Heart left ventricle (tissue), 16 donors: ENCODE results near the gene TACC2. TPM values are rescaled to one million over a fixed set of nuclear protein-coding genes. Genes with fewer than 3 reads are reported as not detected.

Experiments used
- ATAC-seq, 4 donors: fragments of 200-7000 bp; cut with Tn5 transposase; one replicate each; pipeline ENCODE4 v1.9.1; 2020 to 2022; ENCODE audit warnings: moderate library complexity in 4 of 4, mild to moderate bottlenecking in 3 of 4, moderate number of reproducible peaks in 1 of 4
- DNase-seq, 5 donors: peaks; one replicate each; pipeline ENCODE4 v3.0.0-alpha.2; 2020
- H3K27ac ChIP-seq, 12 donors: fragments of 200-600 bp; sonication (generic) in 4 of 12; one replicate each; pipeline versions ENCODE4 v1.5.0 to v1.8.0; 2016 to 2022; ENCODE audit warnings: mild to moderate bottlenecking in 2 of 12
- H3K27me3 ChIP-seq, 9 donors: fragments of 200-600 bp; sonication (generic) in 2 of 9; one replicate each; pipeline versions ENCODE4 v1.5.1 to v1.8.0; 2016 to 2022; ENCODE audit warnings: mild to moderate bottlenecking in 3 of 9
- H3K36me3 ChIP-seq, 9 donors: fragments of 200-600 bp; sonication (generic) in 2 of 9; one replicate each; pipeline versions ENCODE4 v1.5.0 to v1.8.0; 2018 to 2022; ENCODE audit warnings: mild to moderate bottlenecking in 2 of 9
- H3K4me1 ChIP-seq, 12 donors: fragments of 200-600 bp; sonication (generic) in 4 of 12; one replicate each; pipeline versions ENCODE4 v1.5.0 to v1.8.0; 2016 to 2022; ENCODE audit warnings: mild to moderate bottlenecking in 3 of 12
- H3K4me3 ChIP-seq, 12 donors: fragments of 200-600 bp; sonication (generic) in 4 of 12; one replicate each; pipeline versions ENCODE4 v1.5.0 to v1.8.0; 2017 to 2022; ENCODE audit warnings: mild to moderate bottlenecking in 9 of 12, moderate library complexity in 4 of 12
- H3K9me3 ChIP-seq, 12 donors: fragments of 200-600 bp; sonication (generic) in 4 of 12; one replicate each; pipeline versions ENCODE4 v1.5.0 to v1.8.0; 2016 to 2022; ENCODE audit warnings: mild to moderate bottlenecking in 1 of 12
- CTCF ChIP-seq, 12 donors: fragments of 200-600 bp; sonication (generic) in 4 of 12; IDR thresholded peaks; one replicate each; pipeline versions ENCODE4 v1.5.0 to v1.8.0; 2018 to 2022; ENCODE audit warnings: antibody characterized with exemption in 12 of 12, mild to moderate bottlenecking in 5 of 12
- POLR2A ChIP-seq, 2 donors: fragments of 450-650 bp; IDR thresholded peaks; one replicate each; pipeline ENCODE4 v1.6.1; 2017; ENCODE audit warnings: antibody characterized with exemption in 2 of 2, mild to moderate bottlenecking in 2 of 2, moderate library complexity in 2 of 2
- WGBS, 4 donors: extraction: QIAGEN DNeasy Blood & Tissue Kit in 2 of 4; methylation state at CpG; one replicate each; pipeline versions ENCODE4 v1.1.5 to v1.1.7; 2013 to 2018; 5-methylcytosine and 5-hydroxymethylcytosine counted together
- intact Hi-C, 10 donors: fragments of 100-400 bp; cut with DNase I; formaldehyde crosslinking; loops; one replicate each; pipeline versions ENCODE4 v1.11.1 to v1.14.2; 2022
- polyA plus RNA-seq, 2 donors: library from polyadenylated mRNA; stranded (reverse); fragments of 200-250 nt; gene quantifications; one replicate each; pipeline ENCODE4 v1.2.3, GENCODE V29; 2013
- total RNA-seq, 9 donors: library from RNA; depleted of rRNA in 2 of 9; stranded (reverse); fragments of >200 nt in 2 of 9; fragmentation: NEBNext Ultra II Directional in 3 of 9; extraction: Animal tissue kit (Norgen Biotek cat#: 25700) in 3 of 9; gene quantifications; one replicate each; pipeline versions ENCODE4 v1.1.0 to v1.2.4, GENCODE V29; 2016 to 2023
- donor health status: ischemic (EF 13 %, LVEDD 7.1; RV severe dilation, severe dysfunction).
- donor health status: healthy with polysubstance abuse.
- donor health status: DM: no; HTN: yes; CAD: no.
- donor health status: DM: no; HTN: no; CAD: no.
- donor health status: ischemic (EF 25% LVEDD 6.9; RV normal size, moderate dysfunction).
- donor health status: ischemic (EF 25% LVEDD 5.7; RV mildly dilated, moderate dysfunction).
- donor health status: healthy.
- donor health status: DM: yes; HTN: yes; CAD: no.
- donor health status: ischemic (EF 35%, LVEDD 5.7; RV mildly dilated, moderate dysfunction).
- donor health status: nonischemic (EF 11% LVEDD 7.7; RV severe dilation, severe dysfunction).
- donor health status: DM: yes; HTN: yes; CAD: no.
- donor health status: PGD.
- donor health status: ischemic (EF 29% LVEDD 5.4; RV normal size, mild dysfunction).
- donor health status: nonischemic (EF 23%, LVEDD 6.1; RV moderate dilation, normal function).

Gene TACC2
- total and polyA plus RNA-seq, 11 donors = 96.7 to 456 (median 294) TPM

- Histone ChIP-seq H3K36me3 (peaks cover 0 to 61% (median 12%) of the 10 kb centered on the region in 9 donors), H3K27ac (no peak overlapping the region), H3K27me3 (no peaks in the 10 kb centered on the region), H3K4me3 (no peak overlapping the region), H3K4me1 (peaks cover 0 to 41% (median 8%) of the 10 kb centered on the region in 12 donors), H3K9me3 (no peaks in the 10 kb centered on the region)
- DNase-seq (no peak), ATAC-seq (no peak)
- TF ChIP-seq POLR2A (IDR thresholded peaks at IDR 0.05) = no peak
- TF ChIP-seq CTCF (IDR thresholded peaks at IDR 0.05) = no peak
- WGBS, 4 donors = 83 to 94% (median 91%) methylated on average over 6 to 9 of the region's 9 CpGs
- intact Hi-C loops = no loop called here
Measured at GRCh38 chr10:122086416-122087240, 97.7 kb downstream of the TACC2 start.

- no peaks in the 10 kb centered on the region for H3K27me3 ChIP-seq
- DNase-seq (no peak), ATAC-seq (peak in 2 of 4 donors; percentile 10 to 49)
- no peak for TF ChIP-seq CTCF (IDR thresholded peaks at IDR 0.05)
- TF ChIP-seq POLR2A (IDR thresholded peaks at IDR 0.05) = no peak
- H3K27ac ChIP-seq = peak overlapping the region in 1 of 12 donors; percentile 18
- intact Hi-C loops = no loop called here
- peaks cover 0 to 69% (median 15%) of the 10 kb centered on the region in 9 donors for H3K36me3 ChIP-seq
- 38 to 72% (median 59%) methylated on average over 4 to 9 of the region's 9 CpGs for WGBS, 4 donors
- no peaks in the 10 kb centered on the region for H3K9me3 ChIP-seq
- peaks cover 0 to 35% (median 8%) of the 10 kb centered on the region in 12 donors for H3K4me1 ChIP-seq
- no peak overlapping the region for H3K4me3 ChIP-seq
Measured at GRCh38 chr10:122087436-122087835, 98.5 kb downstream of the TACC2 start.

DNA sequence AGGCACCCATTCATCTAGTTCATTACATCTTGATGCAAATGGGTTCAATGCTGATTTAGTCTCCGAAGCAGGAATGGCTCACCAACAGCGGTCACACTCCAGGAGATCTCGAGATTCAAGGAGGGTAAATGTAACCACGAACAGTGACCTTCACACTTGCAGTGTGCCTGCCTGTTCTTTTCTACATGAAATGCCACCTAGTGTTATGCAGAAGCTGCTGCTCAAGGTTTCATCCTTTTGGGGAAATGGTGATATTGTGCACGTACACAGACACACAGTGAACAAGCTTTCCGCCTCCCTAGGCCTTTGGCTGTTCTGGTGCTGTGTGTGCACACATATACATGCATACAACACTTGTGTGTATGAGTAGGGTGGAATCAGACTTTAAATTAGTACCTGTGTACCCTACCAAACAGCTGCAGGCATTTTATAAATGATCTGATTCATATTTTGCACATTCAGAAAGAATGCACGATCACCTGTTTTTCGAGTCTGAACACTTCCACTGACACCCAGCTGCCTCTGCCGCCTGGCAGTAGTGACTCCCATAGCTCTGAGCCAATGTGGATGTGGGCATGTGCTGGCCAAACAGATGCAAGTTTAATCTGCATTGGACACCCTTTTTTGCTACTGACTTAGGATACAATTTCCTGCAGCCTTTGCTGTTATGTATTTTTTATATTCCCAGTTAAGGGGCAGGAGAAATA lies 100.5 kb downstream of the TACC2 start:
- no peak for ATAC-seq
- intact Hi-C loops = no loop called here
- H3K36me3 ChIP-seq = peaks cover 0 to 84% (median 16%) of the 10 kb centered on the region in 9 donors

More for the DNA sequence above, 100.5 kb downstream of the TACC2 start:
- H3K4me3 ChIP-seq = no peak overlapping the region
- WGBS, 4 donors = 73 to 77% (median 76%) methylated on average over 9 of the region's 9 CpGs
- H3K9me3 ChIP-seq = no peaks in the 10 kb centered on the region
- H3K4me1 ChIP-seq = peaks cover 0 to 18% (median 1%) of the 10 kb centered on the region in 12 donors
- TF ChIP-seq CTCF (IDR thresholded peaks at IDR 0.05) = no peak
- TF ChIP-seq POLR2A (IDR thresholded peaks at IDR 0.05) = no peak
- H3K27me3 ChIP-seq = no peaks in the 10 kb centered on the region
- DNase-seq = no peak
- H3K27ac ChIP-seq = no peak overlapping the region
